Gastroesophageal sphincter (tissue), 4 donors: ENCODE data around the gene EPHB2. TPM values are rescaled to one million over a fixed set of nuclear protein-coding genes. Genes with fewer than 3 reads are reported as not detected.

Source experiments
- ATAC-seq: fragments of 150-250 bp; one replicate; pipeline ENCODE4 v1.9.1; 2016; ENCODE audit warnings: mild to moderate bottlenecking, moderate library complexity
- H3K27ac ChIP-seq, 4 donors: fragments of 200-600 bp; sonication (generic) in 3 of 4; 1 replicate in 3 of 4; 2 replicates in 1 of 4; pipeline ENCODE4 v1.5.1; 2016 to 2019
- H3K27me3 ChIP-seq: fragments of 200-600 bp; sonication (generic); one replicate; pipeline ENCODE4 v1.5.1; 2019
- H3K36me3 ChIP-seq, 2 donors: fragments of 200-600 bp; sonication (generic); one replicate each; pipeline ENCODE4 v1.5.1; 2019; ENCODE audit warnings: control low read depth in 1 of 2
- H3K4me1 ChIP-seq, 3 donors: fragments of 200-600 bp; sonication (generic); 1 replicate in 2 of 3; 2 replicates in 1 of 3; pipeline ENCODE4 v1.5.1; 2016 to 2019; ENCODE audit warnings: control low read depth in 2 of 3
- H3K4me3 ChIP-seq, 2 donors: fragments of 200-600 bp; sonication (generic); one replicate each; pipeline ENCODE4 v1.5.1; 2019; ENCODE audit warnings: mild to moderate bottlenecking in 1 of 2, moderate library complexity in 1 of 2
- H3K9me3 ChIP-seq, 3 donors: fragments of 200-600 bp; sonication (generic); one replicate each; pipeline ENCODE4 v1.5.1; 2017 to 2019; ENCODE audit warnings: control low read depth in 2 of 3
- EP300 ChIP-seq: sonication (generic); formaldehyde crosslinking; IDR thresholded peaks from one replicate; pipeline ENCODE4 v1.6.1; 2017; ENCODE audit warnings: antibody characterized with exemption, mild to moderate bottlenecking
- POLR2A ChIP-seq, 2 donors: fragments of 450-650 bp; IDR thresholded peaks; one replicate each; pipeline ENCODE4 v1.6.1; 2017; ENCODE audit warnings: antibody characterized with exemption in 2 of 2, mild to moderate bottlenecking in 2 of 2, moderate library complexity in 1 of 2
- POLR2AphosphoS5 ChIP-seq: sonication (generic); formaldehyde crosslinking; IDR thresholded peaks from one replicate; pipeline ENCODE4 v1.6.1; 2017; ENCODE audit warnings: antibody characterized with exemption
- WGBS, 2 donors: methylation state at CpG; one replicate each; pipeline ENCODE4 v1.1.5; 2018; ENCODE audit warnings: low coverage in 1 of 2; 5-methylcytosine and 5-hydroxymethylcytosine counted together
- total RNA-seq, 4 donors: library from RNA; depleted of rRNA; stranded (reverse); fragments of >200 nt; gene quantifications; one replicate each; pipeline ENCODE4 v1.1.0, GENCODE V29; 2016
- TF ChIP-seq, protein P1 (sequence below), 4 experiments: fragments of 200-600 bp in 2 of 4; fragments of 450-650 bp in 2 of 4; sonication (generic) in 1 of 4; IDR thresholded peaks; one replicate each; pipeline ENCODE4 v1.5.1; 2017 to 2019; ENCODE audit warnings: antibody characterized with exemption in 4 of 4, mild to moderate bottlenecking in 2 of 4, moderate library complexity in 2 of 4

Gene EPHB2
- total RNA-seq, 4 donors from 2014 or later = 2.0 to 5.9 (median 2.6) TPM

DNA sequence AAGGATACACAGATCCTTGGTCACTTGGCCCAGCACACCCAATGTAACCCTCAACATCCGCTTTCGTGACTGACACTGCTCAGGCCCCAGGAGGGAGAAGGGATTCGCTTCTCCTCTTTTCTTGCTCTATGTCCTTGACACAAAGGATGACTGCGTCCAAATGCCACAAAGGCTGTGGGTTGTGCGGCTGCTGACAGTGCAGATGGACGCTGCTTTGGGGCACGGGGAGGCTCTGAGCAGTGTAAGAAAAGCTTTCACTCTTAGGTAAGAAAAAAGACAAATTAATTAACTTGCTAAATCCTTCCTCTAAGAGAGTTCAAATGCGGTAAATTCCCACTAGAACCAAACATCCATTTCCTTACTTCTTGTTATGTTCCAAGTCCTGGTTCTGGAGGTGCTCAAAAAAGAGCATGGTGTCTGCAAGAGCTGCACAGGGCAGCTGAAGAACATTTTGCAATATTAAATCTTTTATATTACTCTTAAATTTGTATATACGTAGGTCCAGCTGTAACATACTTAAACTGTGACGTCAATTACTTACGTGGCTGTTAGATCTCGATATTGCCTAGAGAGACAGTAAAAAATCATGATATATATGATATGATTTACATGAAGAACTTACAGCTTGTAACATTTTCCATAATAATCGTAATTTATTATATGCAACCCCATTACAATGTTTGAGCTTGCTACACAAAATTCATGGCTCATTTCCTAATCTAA, 19.4 kb upstream of the EPHB2 start:
- Histone ChIP-seq H3K4me3 (no peak overlapping the region), H3K9me3 (no peaks in the 10 kb centered on the region), H3K36me3 (no peaks in the 10 kb centered on the region), H3K27ac (no peak overlapping the region), H3K27me3 (peaks cover 44% of the 10 kb centered on the region), H3K4me1 (no peaks in the 10 kb centered on the region)
- no peak for TF ChIP-seq POLR2A (IDR thresholded peaks at IDR 0.05)
- TF ChIP-seq, protein P1, sequence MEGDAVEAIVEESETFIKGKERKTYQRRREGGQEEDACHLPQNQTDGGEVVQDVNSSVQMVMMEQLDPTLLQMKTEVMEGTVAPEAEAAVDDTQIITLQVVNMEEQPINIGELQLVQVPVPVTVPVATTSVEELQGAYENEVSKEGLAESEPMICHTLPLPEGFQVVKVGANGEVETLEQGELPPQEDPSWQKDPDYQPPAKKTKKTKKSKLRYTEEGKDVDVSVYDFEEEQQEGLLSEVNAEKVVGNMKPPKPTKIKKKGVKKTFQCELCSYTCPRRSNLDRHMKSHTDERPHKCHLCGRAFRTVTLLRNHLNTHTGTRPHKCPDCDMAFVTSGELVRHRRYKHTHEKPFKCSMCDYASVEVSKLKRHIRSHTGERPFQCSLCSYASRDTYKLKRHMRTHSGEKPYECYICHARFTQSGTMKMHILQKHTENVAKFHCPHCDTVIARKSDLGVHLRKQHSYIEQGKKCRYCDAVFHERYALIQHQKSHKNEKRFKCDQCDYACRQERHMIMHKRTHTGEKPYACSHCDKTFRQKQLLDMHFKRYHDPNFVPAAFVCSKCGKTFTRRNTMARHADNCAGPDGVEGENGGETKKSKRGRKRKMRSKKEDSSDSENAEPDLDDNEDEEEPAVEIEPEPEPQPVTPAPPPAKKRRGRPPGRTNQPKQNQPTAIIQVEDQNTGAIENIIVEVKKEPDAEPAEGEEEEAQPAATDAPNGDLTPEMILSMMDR (IDR thresholded peaks at IDR 0.05) = no peak
- no peak for TF ChIP-seq EP300
- TF ChIP-seq POLR2AphosphoS5 = no peak
- no peak for ATAC-seq
- 66 to 76% methylated on average over 9 of the region's 13 CpGs for WGBS, 2 donors

GRCh38 chr1:22694172-22694571, 16.5 kb upstream of the EPHB2 start:
- Histone ChIP-seq H3K4me1 (no peaks in the 10 kb centered on the region), H3K4me3 (no peak overlapping the region), H3K9me3 (no peaks in the 10 kb centered on the region), H3K27me3 (peaks cover 30% of the 10 kb centered on the region), H3K36me3 (no peaks in the 10 kb centered on the region), H3K27ac (no peak overlapping the region)
- 82 to 100% methylated on average over 2 to 4 of the region's 5 CpGs for WGBS, 2 donors
- TF ChIP-seq EP300 = no peak
- TF ChIP-seq, protein P1 (IDR thresholded peaks at IDR 0.05) = no peak
- no peak for TF ChIP-seq POLR2A (IDR thresholded peaks at IDR 0.05)
- no peak for TF ChIP-seq POLR2AphosphoS5
- no peak for ATAC-seq

DNA sequence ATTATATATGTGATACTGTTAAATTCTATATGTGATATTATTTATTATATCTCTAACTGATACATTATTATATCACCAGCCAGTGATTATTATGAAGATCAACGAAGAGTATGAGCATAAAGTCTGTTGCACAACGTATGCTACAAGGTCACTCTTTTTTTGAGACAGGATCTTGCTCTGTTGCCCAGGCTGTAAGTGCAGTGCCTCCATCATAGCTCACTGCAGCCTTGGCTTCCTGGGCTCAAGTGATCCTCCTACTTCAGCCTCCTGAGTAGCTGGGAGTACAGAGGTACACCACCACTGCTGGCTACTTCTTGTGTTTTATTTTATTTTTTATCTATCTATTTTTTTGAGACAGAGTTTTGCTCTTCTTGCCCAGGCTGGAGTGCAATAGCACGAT, 14.0 kb upstream of the EPHB2 start:
- Histone ChIP-seq H3K4me3 (no peak overlapping the region), H3K27me3 (peaks cover 20% of the 10 kb centered on the region), H3K9me3 (no peaks in the 10 kb centered on the region), H3K27ac (no peak overlapping the region), H3K36me3 (no peaks in the 10 kb centered on the region), H3K4me1 (no peaks in the 10 kb centered on the region)
- no peak for ATAC-seq
- TF ChIP-seq, protein P1 (IDR thresholded peaks at IDR 0.05) = no peak
- TF ChIP-seq EP300 (no peak), POLR2AphosphoS5 (no peak), POLR2A (IDR thresholded peaks at IDR 0.05) (no peak)
- WGBS, 2 donors = 77 to 92% methylated on average over 2 to 3 of the region's 3 CpGs

DNA sequence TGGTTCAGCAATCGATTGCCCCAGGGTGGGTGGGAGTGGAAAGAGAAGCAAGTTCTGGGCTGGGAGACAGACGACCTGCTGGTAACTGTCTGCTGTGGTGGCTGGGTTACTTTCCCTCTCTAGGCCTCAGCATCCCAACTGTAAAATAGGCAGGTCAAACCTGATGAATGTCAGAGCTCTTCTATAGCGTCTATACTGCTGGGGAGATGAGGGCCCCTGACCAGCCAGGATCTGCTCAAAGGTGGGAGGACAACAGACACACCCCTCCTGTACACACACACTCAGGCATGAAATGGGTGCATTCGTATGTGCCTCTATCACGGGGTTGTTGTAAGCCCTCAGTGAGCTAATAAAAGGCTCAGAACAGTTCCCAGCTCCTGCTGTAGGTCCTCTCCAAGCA, 12.7 kb upstream of the EPHB2 start:
- 60 to 100% methylated on average over 1 to 2 of the region's 5 CpGs for WGBS, 2 donors
- TF ChIP-seq POLR2AphosphoS5 (no peak), POLR2A (IDR thresholded peaks at IDR 0.05) (no peak), EP300 (no peak)
- TF ChIP-seq, protein P1 (IDR thresholded peaks at IDR 0.05) = no peak

More for the DNA sequence above, 12.7 kb upstream of the EPHB2 start:
- Histone ChIP-seq H3K36me3 (no peaks in the 10 kb centered on the region), H3K4me3 (no peak overlapping the region), H3K9me3 (no peaks in the 10 kb centered on the region), H3K27ac (no peak overlapping the region), H3K27me3 (peaks cover 20% of the 10 kb centered on the region), H3K4me1 (no peaks in the 10 kb centered on the region)
- ATAC-seq = no peak
